ENCODE measurements around the gene UGT1A10. TPM values are rescaled to one million over a fixed set of nuclear protein-coding genes. Genes with fewer than 3 reads are reported as not detected.

UGT1A10 gene
- total and polyA plus RNA-seq, 10 of the 15 experiments (the other 5 are each of a cell fraction or from before 2014, with no cell fraction given): not detected

DNA sequence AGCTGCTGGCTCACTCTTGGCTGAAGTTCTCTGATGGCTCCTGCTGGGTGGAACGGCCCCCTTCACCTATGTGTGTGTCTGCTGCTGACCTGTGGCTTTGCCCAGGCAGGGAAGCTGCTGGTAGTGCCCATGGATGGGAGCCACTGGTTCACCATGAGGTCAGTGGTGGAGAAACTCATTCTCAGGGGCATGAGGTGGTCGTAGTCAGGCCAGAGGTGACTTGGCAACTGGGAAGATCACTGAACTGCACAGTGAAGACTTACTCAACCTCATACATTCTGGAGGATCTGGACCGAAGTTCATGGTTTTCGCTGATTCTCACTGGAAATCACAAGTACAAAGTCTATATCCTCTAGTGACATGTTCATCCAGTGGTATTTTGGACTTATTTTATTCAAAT is 32.7 kb upstream of the UGT1A10 start:
- CTCF ChIA-PET: no interaction called here
- Histone ChIP-seq H3K4me2 (ENCODE audit: control insufficient read depth, insufficient read depth) (no peak overlapping the region), H2AFZ (ENCODE audit: control insufficient read depth, low read depth, low read length) (no peak overlapping the region), H3K27me3 (replicated peaks in 1 of 2; ENCODE audit: control insufficient read depth in 2 of 2, insufficient read depth in 2 of 2, low read length in 1 of 2) (no peaks in the 10 kb centered on the region; a peak in 1 of 4 replicates), H3K79me2 (ENCODE audit: control insufficient read depth, insufficient read depth, low read length) (no peaks in the 10 kb centered on the region), H3K4me1 (ENCODE audit: control insufficient read depth, insufficient read depth, low read length) (no peaks in the 10 kb centered on the region), H3K9ac (ENCODE audit: control insufficient read depth, insufficient read depth, low read length) (no peak overlapping the region), H3K27ac (ENCODE audit: control insufficient read depth, insufficient read depth) (no peak overlapping the region), H4K20me1 (ENCODE audit: control insufficient read depth, insufficient read depth) (no peaks in the 10 kb centered on the region), H3K36me3 (ENCODE audit: control insufficient read depth in 2 of 2, insufficient read depth in 2 of 2, low read length in 1 of 2) (no peaks in the 10 kb centered on the region), H3K9me3 (replicated peaks; ENCODE audit: control insufficient read depth, insufficient read depth, low read length) (no peaks in the 10 kb centered on the region; the same call in 2 of the 3 replicates), H3K4me3 (no peak overlapping the region)
- in situ Hi-C loops (cut with MboI): no loop called here
- RAD21 ChIA-PET (ENCODE audit: unreplicated experiment): no interaction called here
- WGBS (ENCODE audit: insufficient coverage, insufficient replicate concordance, low lambda C conversion rate, missing lambda C conversion rate): 45% methylated on average over 4 of the region's 4 CpGs
- TF ChIP-seq EED (IDR thresholded peaks at IDR 0.05; ENCODE audit: low read depth) (no peak), PML (IDR thresholded peaks at IDR 0.05; ENCODE audit: low read length) (no peak), CHD2 (IDR thresholded peaks at IDR 0.05; ENCODE audit: borderline replicate concordance, low read depth, low read length) (no peak), JUND (IDR thresholded peaks at IDR 0.05; ENCODE audit: low read depth, low read length) (no peak), STAT1 (conservative IDR thresholded peaks at IDR 0.05) (no peak), LARP7 (IDR thresholded peaks at IDR 0.05) (no peak), ETV6 (conservative IDR thresholded peaks at IDR 0.05 in 1 of 2, IDR thresholded peaks at IDR 0.05 in 1 of 2; ENCODE audit: borderline replicate concordance in 1 of 2, low read depth in 1 of 2) (no peak), YBX1 (IDR thresholded peaks at IDR 0.05) (no peak), SP1 (IDR thresholded peaks at IDR 0.05; ENCODE audit: low read depth, low read length) (no peak), RFX5 (IDR thresholded peaks at IDR 0.05; ENCODE audit: low read depth, low read length) (no peak), SMAD5 (IDR thresholded peaks at IDR 0.05; ENCODE audit: low read depth) (no peak), ZSCAN29 (IDR thresholded peaks at IDR 0.05) (no peak), HDGF (IDR thresholded peaks at IDR 0.05) (no peak), CHD4 (IDR thresholded peaks at IDR 0.05) (no peak), ZNF217 (IDR thresholded peaks at IDR 0.05) (no peak), IKZF2 (IDR thresholded peaks at IDR 0.05) (no peak)
- TF ChIP-seq, protein P1, sequence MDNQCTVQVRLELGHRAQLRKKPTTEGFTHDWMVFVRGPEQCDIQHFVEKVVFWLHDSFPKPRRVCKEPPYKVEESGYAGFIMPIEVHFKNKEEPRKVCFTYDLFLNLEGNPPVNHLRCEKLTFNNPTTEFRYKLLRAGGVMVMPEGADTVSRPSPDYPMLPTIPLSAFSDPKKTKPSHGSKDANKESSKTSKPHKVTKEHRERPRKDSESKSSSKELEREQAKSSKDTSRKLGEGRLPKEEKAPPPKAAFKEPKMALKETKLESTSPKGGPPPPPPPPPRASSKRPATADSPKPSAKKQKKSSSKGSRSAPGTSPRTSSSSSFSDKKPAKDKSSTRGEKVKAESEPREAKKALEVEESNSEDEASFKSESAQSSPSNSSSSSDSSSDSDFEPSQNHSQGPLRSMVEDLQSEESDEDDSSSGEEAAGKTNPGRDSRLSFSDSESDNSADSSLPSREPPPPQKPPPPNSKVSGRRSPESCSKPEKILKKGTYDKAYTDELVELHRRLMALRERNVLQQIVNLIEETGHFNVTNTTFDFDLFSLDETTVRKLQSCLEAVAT (IDR thresholded peaks at IDR 0.05): no peak
- TF ChIP-seq, protein P2, sequence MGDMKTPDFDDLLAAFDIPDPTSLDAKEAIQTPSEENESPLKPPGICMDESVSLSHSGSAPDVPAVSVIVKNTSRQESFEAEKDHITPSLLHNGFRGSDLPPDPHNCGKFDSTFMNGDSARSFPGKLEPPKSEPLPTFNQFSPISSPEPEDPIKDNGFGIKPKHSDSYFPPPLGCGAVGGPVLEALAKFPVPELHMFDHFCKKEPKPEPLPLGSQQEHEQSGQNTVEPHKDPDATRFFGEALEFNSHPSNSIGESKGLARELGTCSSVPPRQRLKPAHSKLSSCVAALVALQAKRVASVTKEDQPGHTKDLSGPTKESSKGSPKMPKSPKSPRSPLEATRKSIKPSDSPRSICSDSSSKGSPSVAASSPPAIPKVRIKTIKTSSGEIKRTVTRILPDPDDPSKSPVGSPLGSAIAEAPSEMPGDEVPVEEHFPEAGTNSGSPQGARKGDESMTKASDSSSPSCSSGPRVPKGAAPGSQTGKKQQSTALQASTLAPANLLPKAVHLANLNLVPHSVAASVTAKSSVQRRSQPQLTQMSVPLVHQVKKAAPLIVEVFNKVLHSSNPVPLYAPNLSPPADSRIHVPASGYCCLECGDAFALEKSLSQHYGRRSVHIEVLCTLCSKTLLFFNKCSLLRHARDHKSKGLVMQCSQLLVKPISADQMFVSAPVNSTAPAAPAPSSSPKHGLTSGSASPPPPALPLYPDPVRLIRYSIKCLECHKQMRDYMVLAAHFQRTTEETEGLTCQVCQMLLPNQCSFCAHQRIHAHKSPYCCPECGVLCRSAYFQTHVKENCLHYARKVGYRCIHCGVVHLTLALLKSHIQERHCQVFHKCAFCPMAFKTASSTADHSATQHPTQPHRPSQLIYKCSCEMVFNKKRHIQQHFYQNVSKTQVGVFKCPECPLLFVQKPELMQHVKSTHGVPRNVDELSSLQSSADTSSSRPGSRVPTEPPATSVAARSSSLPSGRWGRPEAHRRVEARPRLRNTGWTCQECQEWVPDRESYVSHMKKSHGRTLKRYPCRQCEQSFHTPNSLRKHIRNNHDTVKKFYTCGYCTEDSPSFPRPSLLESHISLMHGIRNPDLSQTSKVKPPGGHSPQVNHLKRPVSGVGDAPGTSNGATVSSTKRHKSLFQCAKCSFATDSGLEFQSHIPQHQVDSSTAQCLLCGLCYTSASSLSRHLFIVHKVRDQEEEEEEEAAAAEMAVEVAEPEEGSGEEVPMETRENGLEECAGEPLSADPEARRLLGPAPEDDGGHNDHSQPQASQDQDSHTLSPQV (IDR thresholded peaks at IDR 0.05): no peak
- TF ChIP-seq, protein P3, sequence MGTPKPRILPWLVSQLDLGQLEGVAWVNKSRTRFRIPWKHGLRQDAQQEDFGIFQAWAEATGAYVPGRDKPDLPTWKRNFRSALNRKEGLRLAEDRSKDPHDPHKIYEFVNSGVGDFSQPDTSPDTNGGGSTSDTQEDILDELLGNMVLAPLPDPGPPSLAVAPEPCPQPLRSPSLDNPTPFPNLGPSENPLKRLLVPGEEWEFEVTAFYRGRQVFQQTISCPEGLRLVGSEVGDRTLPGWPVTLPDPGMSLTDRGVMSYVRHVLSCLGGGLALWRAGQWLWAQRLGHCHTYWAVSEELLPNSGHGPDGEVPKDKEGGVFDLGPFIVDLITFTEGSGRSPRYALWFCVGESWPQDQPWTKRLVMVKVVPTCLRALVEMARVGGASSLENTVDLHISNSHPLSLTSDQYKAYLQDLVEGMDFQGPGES (IDR thresholded peaks at IDR 0.05): no peak
- BruUV-seq (replicated peaks): no TSS peak
- no peak for ATAC-seq
- no peak for DNase-seq (ENCODE audit: low read depth, low spot score)
- no peak for FAIRE-seq
- POLR2A ChIA-PET: no interaction called here
- intact Hi-C loops (cut with micrococcal nuclease; ENCODE audit: unreplicated experiment): no loop called here
- SMC1A ChIA-PET (ENCODE audit: uncharacterized antibody, unreplicated experiment): no interaction called here

Data from GM12878 (cell line).